GM12875 (cell line): ENCODE data around the gene RNF114.

Experiments used
- H3K4me3 ChIP-seq: one replicate; pipeline ENCODE4 v1.5.1; 2011; ENCODE audit warnings: low read depth, low read length, control low read depth
- CTCF ChIP-seq: IDR thresholded peaks from 2 replicates; pipeline ENCODE4 v1.5.1; 2011; ENCODE audit warnings: low read depth, mild to moderate bottlenecking, control low read depth, inconsistent platforms, low read length, moderate library complexity, borderline replicate concordance; ENCODE audit not compliant: insufficient read depth

The RNF114 gene

GRCh38 chr20:49889935-49890333 lies 46.3 kb upstream of the RNF114 start:
- no peak overlapping the region for H3K4me3 ChIP-seq
- TF ChIP-seq CTCF = peak; percentile 56; the same call in 1 of the 2 replicates

GRCh38 chr20:49890471-49891361 lies 45.5 kb upstream of the RNF114 start:
- no peak for TF ChIP-seq CTCF
- H3K4me3 ChIP-seq = no peak overlapping the region

- no peak overlapping the region for H3K4me3 ChIP-seq
- TF ChIP-seq CTCF = no peak
Observed at GRCh38 chr20:49891476-49892110, 44.6 kb upstream of the RNF114 start.

- TF ChIP-seq CTCF = no peak
- H3K4me3 ChIP-seq = no peak overlapping the region
Observed at GRCh38 chr20:49892260-49892659, 43.9 kb upstream of the RNF114 start.

- no peak overlapping the region for H3K4me3 ChIP-seq
- TF ChIP-seq CTCF = no peak
Observed at GRCh38 chr20:49892817-49893216, 43.4 kb upstream of the RNF114 start.

GRCh38 chr20:49893242-49894072 lies 42.7 kb upstream of the RNF114 start:
- H3K4me3 ChIP-seq = no peak overlapping the region
- TF ChIP-seq CTCF = no peak
